ENCODE results near the gene CDK19.
"Not testable (repeated sequence)": the region's sequence is repeated elsewhere in the genome, so short reads cannot be mapped to it uniquely, and the experiment has no call there.

Gene CDK19

DNA sequence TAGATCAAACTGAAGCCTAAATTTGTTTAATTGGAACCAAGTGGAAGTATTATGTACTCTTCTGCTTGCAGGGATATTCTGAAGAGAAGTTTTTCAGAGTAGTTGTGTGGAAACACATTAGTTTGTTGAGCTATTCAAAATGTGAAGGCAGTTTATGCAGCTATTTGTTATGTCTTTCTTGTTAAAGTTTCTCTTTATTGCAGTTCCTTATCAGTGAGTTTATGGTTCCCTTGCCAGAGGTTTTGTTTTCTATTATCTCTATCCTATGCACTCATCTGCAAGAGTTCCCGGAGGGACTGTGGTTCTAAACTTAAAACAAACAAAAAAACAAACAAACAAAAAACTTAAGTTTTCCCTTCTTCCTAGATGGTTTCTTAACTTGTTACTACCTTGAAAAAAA lies 195.2 kb downstream of the CDK19 start:
- no peak for DNase-seq (ENCODE audit: low read depth)

DNA sequence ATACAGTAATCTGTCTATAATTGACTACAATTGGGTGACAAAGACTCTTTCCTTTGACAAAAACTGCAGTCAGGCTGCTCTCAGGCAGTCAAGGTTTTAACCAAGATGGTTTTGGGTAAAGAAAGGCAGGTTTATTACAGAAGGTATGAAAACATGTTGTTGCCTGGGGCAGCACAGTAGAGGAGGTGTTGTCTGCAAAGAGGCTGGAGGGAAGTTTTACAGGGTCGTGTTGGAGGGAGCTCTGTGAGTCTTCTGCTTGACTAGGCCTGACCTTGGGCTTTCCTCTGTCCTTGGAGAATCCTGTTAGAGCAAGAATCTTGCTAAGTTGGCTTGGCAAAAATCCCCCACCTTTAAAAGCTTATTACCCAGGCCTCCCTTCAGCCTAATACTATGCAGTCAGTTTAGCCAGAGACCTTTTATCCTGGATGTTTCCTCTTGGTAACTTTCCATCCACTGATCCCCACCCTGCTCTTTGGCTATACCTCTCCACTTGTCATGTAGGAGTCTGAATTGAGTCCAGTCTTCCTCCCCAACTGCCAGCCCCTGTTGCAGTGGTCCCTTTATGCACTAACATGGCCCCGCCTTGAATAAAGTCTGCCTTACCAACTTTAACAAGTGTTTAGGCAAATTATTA lies 195.9 kb downstream of the CDK19 start:
- DNase-seq (ENCODE audit: low read depth), result no peak

DNA sequence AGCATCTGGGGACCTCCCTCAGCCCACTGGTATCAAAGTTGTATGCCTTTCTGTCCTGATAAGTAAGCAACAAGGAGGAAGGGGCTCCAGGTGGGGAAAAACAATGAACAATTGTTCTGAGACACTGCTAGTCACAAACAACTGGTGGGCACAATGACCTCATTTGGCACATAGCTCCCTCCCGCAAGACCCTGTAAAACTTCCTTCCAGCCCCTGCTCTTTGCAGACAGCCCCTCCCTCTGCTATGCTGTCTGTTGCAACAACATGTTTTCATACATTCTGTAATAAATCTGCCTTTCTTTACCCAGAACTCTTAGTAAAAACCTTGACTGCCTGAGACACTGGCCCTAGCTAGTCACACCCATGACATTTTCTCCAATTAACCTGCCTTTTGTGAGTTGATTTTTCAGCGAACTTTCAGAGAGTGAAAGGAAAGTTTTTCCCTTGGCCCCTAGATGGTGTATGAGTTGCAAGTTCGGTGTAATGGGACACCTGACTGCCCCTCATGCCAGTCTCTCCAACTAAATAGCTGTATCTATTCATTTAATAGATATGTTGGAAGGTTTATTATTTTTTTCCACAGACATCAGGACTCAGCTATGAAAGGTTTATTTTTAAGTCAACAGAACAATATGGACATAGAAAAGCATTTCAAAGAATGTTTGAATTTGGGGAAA lies 196.5 kb downstream of the CDK19 start:
- DNase-seq (ENCODE audit: low read depth), result no peak

DNA sequence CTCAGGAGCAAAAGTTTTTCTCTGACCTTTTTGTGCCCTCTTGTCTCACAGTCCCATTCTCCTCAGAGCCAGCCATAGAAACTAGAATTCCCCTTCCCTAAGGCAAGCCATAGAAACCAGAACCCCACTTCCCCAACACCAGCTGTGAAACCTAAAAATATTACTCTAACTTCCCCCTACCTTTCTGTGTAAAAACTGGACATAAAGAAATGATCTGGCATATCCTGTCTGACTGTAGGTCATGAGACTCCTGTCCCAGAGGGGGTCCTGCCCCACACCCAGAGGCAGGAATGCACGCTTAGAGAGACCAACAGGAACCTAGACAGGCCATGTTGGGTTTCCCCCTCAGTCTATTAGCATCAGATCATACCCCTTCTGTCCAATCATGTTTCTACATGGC lies 198.2 kb downstream of the CDK19 start:
- DNase-seq (ENCODE audit: low read depth), result no peak

DNA sequence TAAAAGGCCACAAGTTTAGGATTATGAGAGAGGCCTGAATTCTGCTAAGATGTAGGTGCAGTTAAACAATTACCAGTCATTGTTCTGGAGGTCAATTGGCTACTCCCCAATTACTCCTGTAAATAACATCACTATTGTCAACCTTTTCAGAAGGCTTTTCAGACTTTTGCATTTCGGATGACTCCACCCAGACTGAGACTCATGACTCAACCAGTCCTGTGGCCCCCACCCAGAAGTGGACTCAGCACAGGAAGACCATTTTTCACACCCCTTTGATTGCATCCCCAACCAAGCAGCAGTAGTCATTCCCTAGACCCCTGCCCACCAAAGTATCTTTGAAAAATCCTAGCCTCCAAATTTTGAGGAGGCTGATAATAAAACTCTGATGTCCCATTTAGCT lies 199.5 kb downstream of the CDK19 start:
- no peak for DNase-seq (ENCODE audit: low read depth)

DNA sequence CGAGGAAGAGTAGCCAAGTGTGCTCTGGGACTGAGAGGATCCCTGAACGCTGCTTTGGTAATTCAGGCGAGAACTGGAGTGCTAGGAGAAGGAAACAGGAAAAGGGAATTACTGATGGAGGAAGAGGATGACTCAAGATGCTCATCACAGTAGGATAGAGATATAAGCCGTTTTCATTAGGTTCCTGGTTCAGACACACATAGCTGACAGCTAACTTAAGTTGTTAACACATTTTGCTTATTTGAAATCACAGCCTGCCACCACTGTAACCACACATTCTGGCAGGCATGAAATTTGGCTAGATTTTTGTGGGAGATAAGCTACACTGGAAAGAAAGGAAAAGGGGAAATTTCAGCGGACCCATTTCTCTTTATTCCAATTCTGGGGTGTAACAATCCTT lies 200.7 kb downstream of the CDK19 start:
- no peak for DNase-seq (ENCODE audit: low read depth)

DNA sequence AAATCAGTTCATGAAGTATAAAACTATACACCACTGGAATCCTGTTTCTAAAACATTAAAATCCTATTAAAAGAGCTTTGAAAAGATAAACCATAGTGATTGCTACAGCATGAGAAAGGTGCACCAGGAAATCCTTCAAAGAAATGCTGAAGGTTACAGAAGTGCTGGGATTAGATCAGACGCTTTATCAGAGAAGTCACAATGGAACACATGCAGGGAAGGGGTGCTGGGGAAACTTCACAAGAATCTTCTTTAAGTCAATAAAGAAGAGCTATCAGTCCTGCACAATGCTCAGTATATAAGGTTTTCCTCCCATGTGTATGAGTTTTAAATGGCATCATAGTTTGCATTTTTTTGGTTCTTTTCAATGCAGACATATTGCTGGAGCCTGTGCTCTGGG lies 201.2 kb downstream of the CDK19 start:
- no peak for DNase-seq (ENCODE audit: low read depth)

DNA sequence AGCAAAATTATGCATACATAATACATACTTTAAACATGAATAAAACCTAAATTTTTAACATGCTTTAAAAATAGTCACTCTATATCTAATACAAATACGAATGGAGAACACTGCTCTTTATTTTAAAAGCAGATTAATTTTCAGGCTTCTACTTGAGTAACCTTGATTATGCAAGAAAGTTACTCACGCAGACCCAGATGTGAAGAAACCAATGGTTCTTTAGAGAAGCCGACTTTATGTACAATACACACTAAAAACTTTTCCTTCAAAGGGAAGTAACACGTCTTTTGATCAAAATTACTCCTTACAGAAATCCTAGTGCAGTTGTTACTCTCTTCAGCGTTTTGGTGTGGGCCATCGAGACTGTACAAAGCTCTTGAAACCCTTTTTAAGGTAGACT lies 201.9 kb downstream of the CDK19 start:
- DNase-seq (ENCODE audit: low read depth), result no peak

DNA sequence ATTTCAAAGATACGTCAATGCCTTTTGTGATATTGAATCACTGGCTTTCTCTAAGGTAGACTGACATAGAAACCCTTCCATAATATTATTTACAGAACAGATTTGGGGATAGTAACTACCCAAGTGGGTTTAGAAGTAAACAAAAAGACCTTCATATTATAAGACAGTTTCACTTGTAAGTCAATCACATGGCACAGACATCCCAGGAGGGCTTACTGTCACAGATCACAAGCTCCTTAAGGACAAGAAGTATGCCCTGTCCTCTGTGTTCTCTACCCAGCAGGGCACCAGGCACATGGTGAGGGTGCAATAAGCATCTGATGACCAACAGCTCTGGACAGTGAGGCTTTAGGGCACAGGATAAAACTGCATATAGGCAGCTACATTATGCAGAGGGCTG lies 203.0 kb downstream of the CDK19 start:
- no peak for DNase-seq (ENCODE audit: low read depth)

DNA sequence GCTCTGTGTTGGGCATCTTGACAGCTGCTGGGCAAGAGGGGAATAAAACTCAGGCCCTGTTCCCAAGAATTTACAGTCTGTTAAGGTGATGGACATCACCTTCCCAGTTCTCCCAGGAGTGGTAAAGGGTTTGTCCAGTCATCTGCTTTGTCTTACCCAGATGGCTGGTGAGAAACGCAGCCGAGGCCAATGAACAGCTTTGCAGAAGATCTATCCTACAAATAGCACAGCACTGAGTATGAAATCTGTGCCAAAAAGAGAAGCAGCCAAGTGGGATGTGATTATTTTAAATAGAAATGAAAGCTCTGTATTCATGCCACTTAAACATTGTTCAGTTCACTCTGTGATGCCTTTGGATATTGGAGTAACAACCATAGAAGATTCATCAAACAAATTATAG lies 206.2 kb downstream of the CDK19 start:
- no peak for DNase-seq (ENCODE audit: low read depth)

DNA sequence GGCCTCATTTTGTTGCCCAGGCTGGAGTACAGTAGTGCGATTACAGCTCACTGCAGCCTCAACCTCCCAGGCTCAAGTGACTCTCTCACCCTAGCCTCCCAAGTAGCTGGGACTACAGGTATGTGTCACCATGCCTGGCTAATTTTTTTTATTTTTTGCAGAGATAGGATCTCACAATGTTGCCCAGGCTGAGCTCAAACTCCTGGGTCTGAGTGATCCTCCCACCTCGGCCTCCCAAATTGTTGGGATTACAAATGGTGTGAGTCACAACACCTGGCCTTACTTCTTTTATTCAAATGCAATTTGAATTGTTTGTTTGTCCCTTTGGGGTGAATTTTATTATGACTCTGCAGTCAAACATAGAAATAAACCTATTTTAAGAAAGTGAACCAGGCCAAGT lies 207.1 kb downstream of the CDK19 start:
- DNase-seq (ENCODE audit: low read depth), result no peak

DNA sequence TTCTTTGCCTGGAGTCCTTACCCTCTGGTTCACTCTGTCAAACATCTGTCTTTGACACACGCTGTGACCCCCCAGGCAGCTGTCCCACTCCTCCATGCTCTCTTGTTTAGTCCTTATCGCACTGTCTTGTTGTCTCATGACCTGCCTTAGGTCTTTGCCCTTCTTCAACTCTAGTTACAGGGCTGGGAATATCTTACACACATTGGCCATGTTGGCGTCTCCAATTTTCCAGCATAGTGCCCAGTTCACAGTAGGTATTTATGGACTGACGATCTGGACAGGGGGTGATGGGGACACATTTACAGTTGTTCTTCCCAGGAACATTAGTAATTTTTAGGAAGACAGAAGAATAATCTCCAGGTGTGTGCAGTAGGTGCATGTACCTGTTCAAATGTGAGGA lies 209.1 kb downstream of the CDK19 start:
- no peak for DNase-seq (ENCODE audit: low read depth)

DNA sequence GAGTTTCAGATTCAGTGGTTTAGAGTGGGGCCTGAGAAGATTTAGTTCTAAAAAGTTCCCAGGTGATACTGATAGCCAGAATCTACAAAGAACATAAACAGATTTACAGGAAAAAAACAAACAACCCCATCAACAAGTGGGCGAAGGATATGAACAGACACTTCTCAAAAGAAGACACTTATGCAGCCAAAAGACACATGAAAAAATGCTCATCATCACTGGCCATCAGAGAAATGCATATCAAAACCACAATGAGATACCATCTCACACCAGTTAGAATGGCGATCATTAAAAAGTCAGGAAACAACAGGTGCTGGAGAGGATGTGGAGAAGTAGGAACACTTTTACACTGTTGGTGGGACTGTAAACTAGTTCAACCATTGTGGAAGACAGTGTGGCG lies 214.6 kb downstream of the CDK19 start:
- not testable (repeated sequence) for DNase-seq (ENCODE audit: low read depth)

DNA sequence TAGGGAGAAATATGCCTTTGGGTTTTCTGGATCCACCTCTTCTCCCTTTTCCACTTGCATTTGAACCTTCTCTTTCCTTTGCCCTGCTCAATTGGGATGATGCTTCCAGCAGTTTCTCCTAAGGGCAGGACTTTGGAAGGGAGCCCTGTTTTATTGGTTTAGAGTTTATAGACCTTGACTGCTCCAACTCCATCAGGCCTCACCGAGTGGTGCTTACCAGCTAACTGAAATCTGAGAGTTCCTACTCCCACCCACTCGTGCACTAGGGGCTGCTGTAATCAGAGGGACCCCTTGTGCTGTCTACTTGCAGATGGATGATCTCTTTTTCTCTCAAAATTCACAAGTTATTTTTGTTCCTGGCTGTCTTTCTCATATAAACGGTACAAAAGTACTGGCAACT lies 217.5 kb downstream of the CDK19 start:
- no peak for DNase-seq (ENCODE audit: low read depth)

DNA sequence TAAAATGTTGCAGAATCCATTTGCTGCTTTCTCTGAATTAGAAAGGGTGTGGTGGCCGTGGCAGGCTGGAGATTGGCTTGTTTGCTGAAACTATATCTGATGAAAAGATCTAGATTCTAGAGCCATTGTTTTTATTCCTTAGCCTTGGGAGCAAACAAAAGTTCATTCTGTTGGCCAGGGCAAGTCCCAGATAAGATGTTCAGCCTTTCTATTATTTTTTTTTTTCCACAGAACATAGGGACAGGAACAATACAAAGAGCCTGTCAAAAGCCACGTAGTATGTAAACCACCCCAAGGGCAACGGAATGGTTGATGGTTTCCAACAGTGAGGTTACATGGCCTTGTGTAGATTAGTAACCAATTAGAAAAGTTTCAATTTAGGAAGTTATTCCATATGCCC lies 218.9 kb downstream of the CDK19 start:
- DNase-seq (ENCODE audit: low read depth), result no peak

DNA sequence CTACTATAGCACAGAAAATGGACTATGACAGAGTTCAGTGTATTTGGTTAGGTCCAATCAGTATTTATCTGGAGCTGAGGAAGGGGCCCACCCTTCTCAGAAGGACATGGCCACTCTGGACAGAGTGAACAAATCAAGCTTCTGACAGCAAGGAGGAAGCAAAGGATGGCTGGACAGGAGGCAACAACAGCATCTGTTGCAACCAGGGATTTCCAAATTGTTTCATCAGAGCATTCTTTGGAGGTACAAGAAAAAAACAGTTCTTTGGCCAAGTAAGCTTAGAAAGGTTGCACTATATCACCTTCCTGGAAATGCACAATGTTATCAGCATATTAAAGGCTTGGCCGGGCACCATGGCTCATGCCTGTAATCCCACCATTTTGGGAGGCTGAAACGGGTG lies 220.2 kb downstream of the CDK19 start:
- DNase-seq (ENCODE audit: low read depth), result no peak

DNA sequence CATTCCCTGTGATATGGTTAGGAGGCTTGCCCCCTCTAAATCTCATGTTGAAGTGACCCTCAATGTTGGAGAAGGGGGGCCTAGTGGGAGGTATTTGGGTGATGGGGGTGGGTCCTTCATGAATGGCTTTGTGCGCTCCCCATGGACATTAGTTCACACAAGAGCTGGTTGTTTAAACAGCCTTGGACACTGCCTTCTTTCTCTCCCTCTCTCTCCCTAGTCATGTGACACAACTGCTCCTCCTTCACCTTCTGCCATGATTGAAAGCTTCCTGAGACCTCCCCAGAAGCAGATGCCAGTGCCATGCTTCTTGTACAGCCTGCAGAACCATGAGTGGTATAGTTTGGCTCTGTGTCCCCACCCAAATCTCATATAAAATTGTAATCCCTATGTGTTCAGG lies 221.6 kb downstream of the CDK19 start:
- DNase-seq (ENCODE audit: low read depth), result no peak

DNA sequence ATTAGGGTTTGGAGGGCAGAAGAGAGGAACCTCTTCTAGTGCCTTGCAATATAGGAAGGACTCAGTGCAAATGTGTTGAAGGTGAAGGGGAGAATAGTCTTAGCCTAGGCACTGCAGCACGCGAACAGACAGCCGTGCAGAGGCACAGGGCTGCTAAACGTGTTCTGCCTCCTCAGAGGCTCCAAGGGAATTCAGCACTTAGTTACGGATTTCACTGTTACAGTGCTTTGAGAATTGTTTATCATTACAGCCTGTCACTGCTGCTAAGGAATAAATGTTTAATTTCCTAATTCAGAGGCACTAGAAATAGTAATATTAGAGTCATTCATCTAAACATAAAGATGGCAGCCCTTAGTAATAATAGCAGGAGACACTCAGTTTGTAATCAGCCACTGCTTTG lies 222.5 kb downstream of the CDK19 start:
- DNase-seq (ENCODE audit: low read depth), result no peak

DNA sequence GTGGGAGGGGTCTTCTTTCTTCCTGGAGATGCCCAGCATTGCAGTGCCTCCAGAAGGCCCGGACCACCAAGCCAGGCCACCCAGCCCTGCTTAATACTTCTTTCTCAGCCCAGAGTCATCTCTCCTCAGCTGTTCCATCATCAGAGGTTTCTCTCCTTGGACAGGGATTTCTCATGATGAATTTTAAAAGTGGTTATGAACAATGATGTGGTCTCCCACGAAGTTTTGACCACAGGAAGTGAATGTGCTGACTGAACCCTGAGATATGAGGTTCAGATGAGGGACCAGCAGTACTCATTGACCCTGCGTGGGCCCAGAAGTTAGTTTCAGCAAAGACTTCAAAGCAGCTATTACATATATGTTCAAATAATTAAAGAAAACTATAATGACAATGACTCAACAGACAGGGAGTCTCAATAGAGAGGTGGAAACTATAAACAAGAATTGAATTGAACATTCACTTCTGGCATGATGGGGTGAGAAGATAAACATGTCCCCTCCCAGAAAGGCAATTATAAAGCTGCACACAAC lies 224.4 kb downstream of the CDK19 start:
- no peak for DNase-seq (ENCODE audit: low read depth)

DNA sequence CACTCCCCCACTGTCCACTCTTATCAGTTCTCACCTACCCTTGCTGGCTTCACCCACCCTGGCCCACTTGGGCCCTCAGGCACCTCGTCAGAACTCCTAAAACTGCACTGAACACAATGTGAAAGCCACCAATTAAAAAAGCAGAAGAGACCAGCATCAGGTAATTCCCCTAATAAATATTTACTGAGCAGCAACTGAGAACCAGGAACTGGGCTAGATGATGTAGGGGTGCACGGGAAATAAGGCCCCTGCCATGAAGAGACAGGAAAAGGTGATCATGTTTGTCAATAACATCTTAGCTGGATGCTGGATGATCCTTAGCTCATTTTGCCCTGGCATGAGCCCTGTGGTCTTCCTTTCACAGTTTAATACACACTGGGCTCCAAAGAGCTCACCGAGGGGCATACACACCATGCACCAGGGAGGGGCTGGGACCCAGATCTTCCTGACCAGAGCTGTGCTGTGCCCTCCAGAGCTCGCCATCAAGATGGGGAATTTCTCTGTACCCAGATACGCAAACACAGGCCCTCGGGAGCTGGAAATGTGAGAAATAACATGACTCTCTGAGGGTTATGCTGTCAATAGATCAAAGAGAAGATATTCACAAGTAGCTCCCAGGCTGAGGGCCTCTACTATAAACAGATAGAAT lies 225.3 kb downstream of the CDK19 start:
- no peak for DNase-seq (ENCODE audit: low read depth)

DNA sequence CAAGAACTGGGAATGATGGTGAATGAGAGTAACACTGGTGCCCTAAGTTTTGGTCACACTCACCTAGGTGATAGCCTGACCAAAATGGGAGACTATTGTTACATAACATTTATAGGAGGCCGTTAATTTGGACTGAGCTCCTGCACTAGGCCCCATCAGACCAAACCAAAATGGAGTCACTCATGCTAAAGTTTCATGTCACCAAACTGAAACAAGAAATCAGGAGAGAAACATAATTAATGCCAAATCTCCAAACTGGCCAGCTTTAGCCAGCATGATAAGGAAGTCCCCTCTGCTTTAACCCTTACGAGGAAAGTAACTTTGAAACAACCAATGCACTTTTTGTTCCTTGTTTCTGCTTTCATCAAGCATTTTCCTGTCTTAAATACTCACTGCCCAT lies 227.9 kb downstream of the CDK19 start:
- no peak for DNase-seq (ENCODE audit: low read depth)

DNA sequence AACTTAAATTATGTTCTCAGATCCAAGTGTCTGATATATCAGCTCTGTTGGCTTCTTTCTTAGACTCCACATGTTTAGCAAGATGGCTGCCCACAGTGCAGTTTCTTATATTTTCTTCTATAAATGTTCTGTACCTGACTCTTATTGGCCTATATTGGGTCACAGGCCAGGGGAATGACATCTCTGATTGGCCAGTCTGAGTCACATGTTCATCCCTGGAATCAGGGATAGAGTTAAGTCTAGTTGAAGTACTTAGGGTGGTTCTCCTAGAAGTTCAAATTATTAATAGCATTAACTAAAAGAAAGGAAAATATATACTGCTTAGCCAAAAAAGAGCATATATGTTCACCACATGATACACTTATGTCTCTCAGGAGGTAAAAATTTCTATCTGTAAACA lies 233.6 kb downstream of the CDK19 start:
- no peak for DNase-seq (ENCODE audit: low read depth)

DNA sequence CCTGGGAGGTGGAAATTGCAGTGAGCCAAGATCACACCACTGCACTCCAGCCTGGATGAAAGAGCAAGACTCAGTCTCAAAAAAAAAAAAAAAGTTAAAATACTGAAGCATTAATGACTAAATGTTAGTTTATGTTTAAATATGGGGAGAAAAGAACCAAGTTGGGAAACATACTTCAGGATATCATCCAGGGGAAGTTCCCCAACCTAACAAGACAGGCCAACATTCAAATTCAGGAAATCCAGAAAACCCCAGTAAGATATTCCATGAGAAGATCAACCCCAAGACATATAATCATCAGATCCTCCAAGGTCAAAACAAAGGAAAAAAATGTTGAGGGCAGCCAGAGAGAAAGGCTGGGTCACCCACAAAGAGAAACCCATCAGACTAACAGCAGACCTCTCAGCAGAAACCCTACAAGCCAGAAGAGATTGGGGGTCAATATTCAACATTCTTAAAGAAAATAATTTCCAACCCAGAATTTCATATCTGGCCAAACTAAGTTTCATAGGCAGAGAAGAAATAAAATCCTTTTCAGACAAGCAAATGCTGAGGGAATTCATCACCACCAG lies 237.6 kb downstream of the CDK19 start:
- DNase-seq (ENCODE audit: low read depth), result not testable (repeated sequence)
